Retinal pigment epithelial cell (primary cell): ENCODE measurements around the gene PFKFB1.

ENCODE experiments used
- DNase-seq: peaks from one replicate; pipeline ENCODE4 v3.0.0-alpha.2; 2010; ENCODE audit warnings: low read depth
- H3K4me3 ChIP-seq: 2 replicates; pipeline ENCODE4 v1.5.1; 2011; ENCODE audit warnings: mild to moderate bottlenecking, low read length, control low read depth, moderate library complexity
- TF ChIP-seq, protein P1 (sequence below): conservative IDR thresholded peaks from 2 replicates; pipeline ENCODE4 v1.5.1; 2011; ENCODE audit warnings: low read depth, low read length, control low read depth, inconsistent platforms

The PFKFB1 gene

DNA sequence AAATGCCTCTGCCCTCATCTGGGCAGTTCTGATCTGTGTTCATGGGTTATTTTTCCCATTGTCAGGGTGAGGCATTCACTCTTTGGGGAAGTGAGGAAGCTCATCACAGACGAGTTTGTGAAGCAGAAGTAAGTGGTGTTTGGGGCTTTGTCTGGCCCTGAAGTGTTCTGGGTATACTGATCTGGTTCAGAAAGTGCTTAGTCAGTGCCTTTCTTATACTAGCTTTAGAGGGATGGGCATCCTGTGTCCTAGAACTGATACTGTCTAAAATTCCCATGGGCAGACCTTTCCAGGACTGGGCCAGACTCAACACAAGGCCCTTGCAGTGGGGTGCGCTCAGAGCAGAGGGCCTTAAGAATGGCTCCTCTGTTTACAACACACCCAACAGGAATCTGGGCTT, 67.0 kb downstream of the PFKFB1 start:
- DNase-seq, result no peak
- no peak overlapping the region for H3K4me3 ChIP-seq
- TF ChIP-seq, protein P1, sequence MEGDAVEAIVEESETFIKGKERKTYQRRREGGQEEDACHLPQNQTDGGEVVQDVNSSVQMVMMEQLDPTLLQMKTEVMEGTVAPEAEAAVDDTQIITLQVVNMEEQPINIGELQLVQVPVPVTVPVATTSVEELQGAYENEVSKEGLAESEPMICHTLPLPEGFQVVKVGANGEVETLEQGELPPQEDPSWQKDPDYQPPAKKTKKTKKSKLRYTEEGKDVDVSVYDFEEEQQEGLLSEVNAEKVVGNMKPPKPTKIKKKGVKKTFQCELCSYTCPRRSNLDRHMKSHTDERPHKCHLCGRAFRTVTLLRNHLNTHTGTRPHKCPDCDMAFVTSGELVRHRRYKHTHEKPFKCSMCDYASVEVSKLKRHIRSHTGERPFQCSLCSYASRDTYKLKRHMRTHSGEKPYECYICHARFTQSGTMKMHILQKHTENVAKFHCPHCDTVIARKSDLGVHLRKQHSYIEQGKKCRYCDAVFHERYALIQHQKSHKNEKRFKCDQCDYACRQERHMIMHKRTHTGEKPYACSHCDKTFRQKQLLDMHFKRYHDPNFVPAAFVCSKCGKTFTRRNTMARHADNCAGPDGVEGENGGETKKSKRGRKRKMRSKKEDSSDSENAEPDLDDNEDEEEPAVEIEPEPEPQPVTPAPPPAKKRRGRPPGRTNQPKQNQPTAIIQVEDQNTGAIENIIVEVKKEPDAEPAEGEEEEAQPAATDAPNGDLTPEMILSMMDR, result no peak

DNA sequence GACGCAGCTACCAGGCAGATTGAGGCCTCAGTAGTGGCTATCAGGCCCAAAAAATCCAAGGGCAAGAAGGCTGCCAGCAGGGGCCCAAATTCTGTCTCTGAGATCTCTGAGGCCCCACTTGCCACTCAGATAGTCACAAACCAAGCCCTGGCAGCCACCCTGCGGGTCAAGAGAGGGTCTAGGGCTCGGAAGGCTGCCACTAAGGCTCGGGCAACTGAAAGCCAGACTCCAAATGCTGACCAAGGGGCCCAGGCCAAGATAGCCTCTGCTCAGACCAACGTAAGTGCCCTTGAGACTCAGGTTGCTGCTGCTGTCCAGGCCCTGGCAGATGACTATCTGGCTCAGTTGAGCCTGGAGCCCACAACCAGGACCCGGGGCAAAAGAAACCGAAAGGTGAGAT, 70.6 kb downstream of the PFKFB1 start:
- H3K4me3 ChIP-seq, result no peak overlapping the region
- TF ChIP-seq, protein P1, result no peak
- DNase-seq, result no peak

DNA sequence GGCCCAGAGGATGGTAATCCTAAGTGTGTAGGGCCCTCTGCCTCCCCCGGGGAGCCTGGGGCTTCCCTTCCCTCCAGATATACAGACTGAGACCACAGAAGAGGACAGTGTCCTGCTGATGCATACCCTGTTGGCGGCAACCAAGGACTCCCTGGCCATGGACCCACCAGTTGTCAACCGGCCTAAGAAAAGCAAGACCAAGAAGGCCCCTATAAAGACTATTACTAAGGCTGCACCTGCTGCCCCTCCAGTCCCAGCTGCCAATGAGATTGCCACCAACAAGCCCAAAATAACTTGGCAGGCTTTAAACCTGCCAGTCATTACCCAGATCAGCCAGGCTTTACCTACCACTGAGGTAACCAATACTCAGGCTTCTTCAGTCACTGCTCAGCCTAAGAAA, 71.4 kb downstream of the PFKFB1 start:
- H3K4me3 ChIP-seq, result no peak overlapping the region
- TF ChIP-seq, protein P1, result no peak
- no peak for DNase-seq

DNA sequence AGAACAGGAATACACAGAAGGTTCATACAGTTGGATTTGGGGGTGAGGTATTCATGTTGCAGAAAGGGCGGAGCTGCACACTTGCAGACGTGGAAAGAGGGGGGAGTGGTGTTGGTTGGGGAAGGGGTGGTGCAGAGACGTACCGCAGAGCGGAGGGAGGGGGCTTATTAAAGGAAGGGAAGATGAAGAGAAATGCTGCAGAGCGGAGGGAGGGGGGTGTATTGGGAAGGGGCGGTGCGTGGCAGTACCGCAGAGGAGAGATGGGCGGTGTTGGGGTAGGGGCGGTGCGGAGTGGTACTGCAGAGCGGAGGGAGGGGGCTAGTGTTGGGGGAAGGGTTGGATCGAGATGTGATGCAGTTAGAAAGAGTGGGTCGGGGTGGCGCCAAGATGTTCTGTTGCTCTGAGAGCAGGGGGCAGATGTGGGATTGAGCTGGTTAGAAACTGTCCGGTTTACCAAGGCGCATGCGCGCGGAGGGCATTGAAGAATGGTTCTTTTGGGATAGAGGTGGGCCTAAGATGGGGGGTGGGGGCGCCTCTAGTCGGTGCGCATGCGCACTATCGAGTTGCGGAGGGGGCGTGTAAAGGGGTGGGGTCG, 72.5 kb downstream of the PFKFB1 start:
- peak overlapping the region; percentile 76 for H3K4me3 ChIP-seq
- no peak for DNase-seq
- TF ChIP-seq, protein P1, result no peak

DNA sequence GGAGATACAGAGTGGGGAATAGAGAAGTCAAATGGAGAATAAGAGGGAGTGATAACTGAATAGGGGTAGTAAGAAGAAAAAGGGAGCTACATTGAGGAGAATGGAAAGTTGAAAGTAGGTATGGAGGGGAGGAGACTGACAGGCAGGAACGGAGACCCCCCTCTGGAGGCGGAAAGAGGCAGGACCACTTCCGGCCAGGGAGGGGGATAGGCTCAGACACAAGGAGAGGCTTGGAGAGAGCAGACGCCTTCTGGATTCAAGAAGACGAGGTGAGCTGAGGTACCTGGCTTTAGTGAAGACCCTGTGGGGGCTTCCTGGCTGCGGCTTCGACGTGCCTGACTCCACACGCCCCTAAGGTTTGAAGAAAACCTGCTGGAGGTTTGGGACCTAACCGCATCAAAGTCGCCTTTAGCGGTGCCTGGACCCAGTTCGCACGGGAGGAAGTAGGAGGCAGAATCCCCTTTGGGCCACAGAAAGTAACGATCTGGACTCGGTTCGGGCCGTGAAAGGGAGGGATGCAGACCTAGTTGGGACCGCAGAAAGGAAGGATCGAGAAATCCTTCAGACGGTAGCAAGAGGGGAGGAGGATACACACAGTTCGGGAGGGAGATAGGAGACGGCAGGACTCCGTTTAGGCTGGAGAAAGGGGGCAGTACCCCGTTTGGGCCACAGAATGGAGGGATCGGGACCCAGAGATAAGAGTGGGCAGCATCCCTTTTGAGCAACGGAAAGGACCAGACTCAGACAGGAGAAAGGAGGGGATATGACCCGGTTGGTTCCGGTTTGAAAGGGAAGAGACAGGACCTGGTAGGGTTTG, 73.2 kb downstream of the PFKFB1 start, which contains the start of gene TRO:
Gene TRO (plus strand): TSS at position 215 of the 817 bp plus-strand sequence. CDS start 1,423 bp downstream, outside the sequence.
- H3K4me3 ChIP-seq, result peak within 1 kb of the TSS; percentile 76
- TF ChIP-seq, protein P1, result peak; percentile 25
- no peak for DNase-seq

DNA sequence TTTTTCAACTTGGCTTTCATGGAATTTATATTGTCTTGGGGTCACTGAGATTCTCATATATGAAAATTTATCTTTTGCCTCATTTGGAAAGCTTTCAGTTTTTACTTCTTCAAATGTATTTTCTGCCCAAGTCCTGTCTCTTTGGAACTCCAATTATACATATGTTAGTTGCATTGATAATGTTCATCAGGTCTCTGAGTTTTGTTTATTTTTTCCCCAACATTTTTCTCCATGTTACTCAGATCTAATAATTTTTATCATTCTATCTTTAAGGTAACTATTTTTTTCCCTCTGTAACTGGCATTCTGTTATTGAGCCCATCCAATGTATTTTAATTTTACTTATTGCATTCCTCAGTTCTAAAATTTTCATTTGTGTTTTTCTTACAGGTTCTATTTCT, 84.0 kb downstream of the PFKFB1 start:
- no peak for DNase-seq
- H3K4me3 ChIP-seq, result no peak overlapping the region
- TF ChIP-seq, protein P1, result no peak

DNA sequence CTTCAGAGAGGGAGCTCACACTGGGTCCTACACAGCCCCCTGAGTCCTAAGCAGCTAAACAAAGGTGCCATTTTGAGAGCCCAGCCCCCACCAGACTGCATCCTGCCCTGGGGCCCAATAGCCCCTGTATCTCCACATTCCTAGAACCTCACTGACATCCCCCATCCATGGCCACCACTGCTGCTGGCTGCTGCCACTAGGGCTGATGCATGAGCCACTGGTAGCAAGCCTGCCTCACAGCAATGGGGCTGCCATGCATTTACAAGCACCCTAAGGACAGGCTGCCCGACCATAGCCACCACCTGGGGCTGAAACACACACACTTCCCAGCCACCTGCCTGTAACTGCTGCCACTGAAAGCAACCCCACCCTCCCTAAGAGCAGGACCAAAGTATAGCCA, 99.8 kb downstream of the PFKFB1 start:
- DNase-seq, result no peak
- TF ChIP-seq, protein P1, result no peak
- H3K4me3 ChIP-seq, result no peak overlapping the region
